GM20431 (cell line): ENCODE results near the gene PLEKHM3.
"Not testable (repeated sequence)": the region's sequence is repeated elsewhere in the genome, so short reads cannot be mapped to it uniquely, and the experiment has no call there.

ENCODE experiments used
- in situ Hi-C: fragments of 300-500 bp; cut with MseI, MboI; formaldehyde crosslinking; loops from one replicate; pipeline ENCODE4 v1.15.0; 2020; ENCODE audit warnings: low sequenced_read_pairs; ENCODE audit not compliant: unreplicated experiment

PLEKHM3 gene

GRCh38 chr2:207812726-207813080 is 212.6 kb downstream of the PLEKHM3 start:
- in situ Hi-C loops = no loop called here

DNA sequence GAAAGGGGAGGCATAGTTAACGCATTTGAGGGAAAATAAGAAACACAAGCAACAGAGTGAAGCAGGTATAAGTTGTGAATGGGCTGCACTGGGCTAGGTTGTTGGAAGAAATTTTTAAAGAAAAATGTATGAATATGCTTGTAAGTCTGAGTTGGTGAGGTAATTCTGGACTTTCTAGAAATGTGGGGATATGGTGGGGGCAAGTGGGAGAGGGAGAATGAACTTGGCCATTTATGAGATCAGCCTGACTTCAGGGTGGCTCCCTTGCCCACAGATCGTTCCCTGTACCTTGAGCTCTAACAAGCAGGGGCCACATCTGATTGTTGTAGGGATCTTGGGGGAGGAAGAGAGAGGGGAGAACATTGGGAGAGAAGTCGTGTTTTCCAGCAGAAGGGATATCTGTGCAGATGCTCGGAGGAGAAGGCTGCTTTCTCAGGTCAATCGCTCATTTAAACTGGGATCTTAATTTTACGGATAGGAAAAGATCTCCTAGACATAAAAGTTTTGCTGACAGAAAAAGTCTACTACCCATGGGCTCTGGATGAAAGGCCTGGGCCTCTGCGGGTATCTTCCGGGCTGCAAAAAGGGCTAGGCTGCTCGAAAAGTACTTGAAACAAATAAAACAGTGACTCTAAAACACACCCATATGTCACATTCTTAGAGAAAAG is 213.1 kb downstream of the PLEKHM3 start:
- in situ Hi-C loops = no loop called here

GRCh38 chr2:207811658-207812057 is 213.7 kb downstream of the PLEKHM3 start:
- in situ Hi-C loops = not testable (repeated sequence)

DNA sequence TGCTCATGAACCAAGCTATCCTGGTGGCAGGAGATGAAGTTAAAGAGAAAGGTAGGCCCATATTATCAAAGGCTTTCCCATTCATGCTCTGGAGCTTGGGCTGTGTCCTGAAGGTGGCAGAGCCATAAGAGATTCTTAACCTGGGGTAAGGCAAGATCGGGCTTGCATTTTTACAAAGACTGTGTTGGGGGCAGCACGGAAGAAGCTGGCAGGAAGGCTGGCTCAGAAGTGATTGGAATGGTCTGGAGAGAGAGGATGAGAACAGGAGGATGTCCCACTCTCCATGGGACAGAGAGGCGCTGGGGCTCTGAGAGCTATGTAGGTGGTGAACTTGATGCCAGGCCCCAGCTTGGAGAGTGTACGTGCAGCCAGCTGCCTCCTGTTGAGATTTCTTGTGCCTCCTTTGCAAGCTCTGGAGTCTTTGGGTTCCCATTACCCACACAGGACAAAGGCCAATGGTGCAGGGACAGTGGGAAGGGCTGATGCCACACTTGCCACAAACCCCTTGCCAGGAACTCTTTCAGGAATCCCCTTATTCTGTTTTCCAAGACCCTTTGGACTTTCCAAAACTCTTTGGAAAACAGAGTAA is 215.0 kb downstream of the PLEKHM3 start:
- in situ Hi-C loops = no loop called here

- in situ Hi-C loops = no loop called here
Measured at GRCh38 chr2:207808119-207808518, 217.2 kb downstream of the PLEKHM3 start.

- in situ Hi-C loops = no loop called here
Measured at GRCh38 chr2:207807516-207807915, 217.8 kb downstream of the PLEKHM3 start.

- in situ Hi-C loops = no loop called here
Measured at GRCh38 chr2:207805566-207806226, 219.6 kb downstream of the PLEKHM3 start.

- in situ Hi-C loops = no loop called here
Measured at GRCh38 chr2:207802650-207803049, 222.7 kb downstream of the PLEKHM3 start.

DNA sequence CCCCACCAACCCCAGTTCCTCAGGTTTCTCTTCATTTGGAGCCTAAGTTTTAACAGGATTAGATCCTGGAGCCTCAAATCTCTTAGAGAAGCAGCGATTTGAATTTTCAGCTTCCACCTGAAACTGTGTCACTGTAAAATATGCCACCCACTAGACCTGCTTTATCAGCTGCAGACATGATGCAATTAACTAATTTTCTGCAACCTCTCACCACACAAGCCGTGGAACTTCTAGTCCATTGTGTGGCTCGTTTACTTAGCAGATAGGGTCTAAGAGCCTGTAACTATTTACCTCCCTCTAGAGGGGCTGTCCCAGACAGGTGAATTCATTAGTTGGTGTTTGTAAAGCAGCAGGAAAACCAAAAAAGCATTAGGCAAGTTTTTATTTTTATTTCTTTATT is 224.1 kb downstream of the PLEKHM3 start:
- in situ Hi-C loops = no loop called here

- in situ Hi-C loops = no loop called here
Measured at GRCh38 chr2:207796585-207797350, 228.6 kb downstream of the PLEKHM3 start.

- in situ Hi-C loops = no loop called here
Measured at GRCh38 chr2:207792244-207792785, 233.0 kb downstream of the PLEKHM3 start.

DNA sequence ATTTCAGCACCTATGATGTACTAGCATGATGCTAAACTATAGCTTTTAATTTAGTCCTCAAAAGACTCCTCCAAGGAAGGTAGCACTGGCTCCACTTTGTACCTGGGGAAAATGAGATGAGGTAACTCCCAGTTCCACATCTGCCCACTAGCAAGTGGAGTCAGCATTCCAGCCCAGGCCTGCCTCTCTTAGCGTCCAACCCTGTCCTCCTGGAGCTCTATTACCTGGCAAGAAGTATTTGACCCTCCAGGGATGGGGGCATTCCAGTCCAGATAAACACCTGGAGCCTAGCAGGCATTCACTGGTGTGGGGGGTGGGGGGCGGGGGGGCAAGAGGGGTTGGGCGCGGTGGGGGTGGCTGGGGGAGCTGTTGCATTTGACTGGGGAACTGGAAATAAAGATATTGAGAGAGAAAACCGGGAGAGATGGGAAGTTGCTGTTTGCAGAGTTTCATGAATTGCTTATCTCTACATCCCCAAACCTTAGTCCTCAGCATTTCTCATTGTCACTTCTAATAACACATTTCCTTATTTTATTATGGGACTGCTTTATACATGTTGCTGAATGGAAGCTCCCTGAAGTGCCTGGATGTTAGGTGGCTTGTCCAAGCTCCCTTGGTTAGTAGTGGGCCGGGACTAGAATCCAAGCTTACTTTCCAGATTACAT is 233.6 kb downstream of the PLEKHM3 start:
- in situ Hi-C loops = no loop called here

DNA sequence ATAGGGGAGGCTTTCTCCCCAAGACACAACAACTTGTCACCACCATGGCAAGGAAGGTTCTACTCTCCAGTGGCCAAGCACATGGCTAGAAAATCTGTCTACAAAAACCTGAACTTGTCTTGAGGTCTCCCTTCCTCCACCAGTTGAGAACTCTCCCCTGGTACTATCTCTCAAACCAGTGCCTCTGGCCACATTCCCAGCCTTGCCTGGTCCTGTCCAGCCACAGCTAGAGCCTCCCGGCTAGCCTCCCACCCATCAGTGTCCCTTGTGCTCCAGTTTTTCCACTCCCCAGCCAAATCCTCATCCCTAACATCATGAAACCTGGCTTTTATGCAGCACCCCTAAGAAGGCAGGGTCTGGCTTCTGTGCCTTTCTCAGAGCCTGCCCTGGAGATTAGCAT is 234.4 kb downstream of the PLEKHM3 start:
- in situ Hi-C loops = no loop called here

DNA sequence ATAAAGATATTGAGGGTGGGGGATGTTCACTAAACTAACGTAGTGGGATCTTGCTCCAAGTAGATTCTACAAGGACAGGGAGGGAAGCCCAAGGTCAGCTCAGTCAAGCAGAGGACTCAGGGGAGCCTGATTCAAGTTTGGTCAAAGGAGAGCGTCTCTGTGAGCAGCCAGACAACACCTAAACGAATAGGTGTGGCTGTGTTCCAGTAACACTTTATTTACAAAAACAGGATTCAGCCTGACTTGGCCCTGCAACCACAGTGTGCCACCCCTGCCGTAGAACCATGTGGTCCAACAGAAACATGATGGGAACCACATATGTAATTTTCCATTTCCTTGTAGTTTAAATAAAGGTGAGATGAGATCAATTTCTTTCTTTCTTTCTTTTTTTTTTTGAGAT is 237.5 kb downstream of the PLEKHM3 start:
- in situ Hi-C loops = no loop called here

DNA sequence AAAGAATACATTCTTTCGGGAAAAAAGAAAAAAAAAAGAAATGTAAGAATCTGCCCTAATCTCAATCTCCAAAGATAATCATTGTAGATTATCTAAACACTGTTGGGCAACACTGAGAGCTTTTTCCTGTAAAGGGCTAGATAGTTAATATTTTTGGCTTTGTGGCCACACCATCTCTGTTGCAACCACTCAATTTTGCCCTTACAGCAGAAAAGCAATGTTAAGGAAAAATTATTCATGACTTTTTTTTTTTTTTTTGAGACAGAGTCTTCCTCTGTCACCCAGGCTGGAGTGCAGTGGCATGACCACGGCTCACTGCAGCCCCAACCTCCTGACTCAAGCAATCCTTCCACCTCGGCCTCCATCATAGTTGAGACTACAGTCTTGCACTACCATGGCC is 238.3 kb downstream of the PLEKHM3 start:
- in situ Hi-C loops = no loop called here

DNA sequence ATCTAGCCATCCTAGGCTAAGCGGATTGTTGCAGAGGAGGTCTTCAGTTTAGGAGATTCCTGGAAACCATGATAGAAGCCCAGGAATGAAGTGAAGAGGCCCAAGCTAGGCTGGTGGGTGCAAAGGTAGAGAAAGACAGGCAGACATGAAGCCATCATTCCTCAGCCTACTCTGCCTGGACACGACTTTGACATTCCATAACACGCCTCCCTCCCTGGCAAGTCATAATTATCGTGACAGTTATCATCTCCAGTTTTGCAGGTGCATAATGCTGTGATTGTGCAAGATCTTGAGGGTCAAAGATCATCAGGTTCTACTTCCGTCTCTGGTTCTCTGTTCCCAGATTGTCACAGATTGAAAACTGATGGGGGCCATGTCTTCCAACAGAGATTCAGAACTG is 240.4 kb downstream of the PLEKHM3 start:
- in situ Hi-C loops = no loop called here

GRCh38 chr2:207783514-207783913 is 241.8 kb downstream of the PLEKHM3 start:
- in situ Hi-C loops = no loop called here

- in situ Hi-C loops = no loop called here
Measured at GRCh38 chr2:207782238-207783030, 242.9 kb downstream of the PLEKHM3 start.

DNA sequence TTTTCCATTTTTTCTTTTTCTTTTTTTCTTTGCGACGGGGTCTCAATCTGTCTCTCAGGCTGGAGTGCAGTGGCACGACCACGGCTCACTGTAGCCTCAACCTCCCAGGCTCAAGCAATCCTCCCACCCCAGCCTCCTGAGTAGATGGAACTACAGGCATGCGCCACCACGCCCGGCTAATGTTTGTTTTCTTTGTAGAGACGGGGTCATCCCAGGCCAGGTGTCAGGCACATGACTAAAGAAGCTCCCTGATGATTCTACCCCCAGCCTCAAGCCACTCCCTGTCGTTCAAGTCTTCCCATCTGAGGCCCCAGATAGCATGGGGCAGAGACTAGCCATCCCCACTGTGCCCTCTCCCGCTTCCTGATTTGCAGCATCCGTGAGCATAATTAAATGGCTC is 245.8 kb downstream of the PLEKHM3 start:
- in situ Hi-C loops = no loop called here
